LNCAP (cell line): ENCODE results near the gene HOXB7.

Experiments used
- TF ChIP-seq, protein P1 (sequence below): fragments of 450-650 bp; IDR thresholded peaks from 2 replicates; pipeline ENCODE4 v1.5.1; 2017; ENCODE audit warnings: mild to moderate bottlenecking

Gene HOXB7

DNA sequence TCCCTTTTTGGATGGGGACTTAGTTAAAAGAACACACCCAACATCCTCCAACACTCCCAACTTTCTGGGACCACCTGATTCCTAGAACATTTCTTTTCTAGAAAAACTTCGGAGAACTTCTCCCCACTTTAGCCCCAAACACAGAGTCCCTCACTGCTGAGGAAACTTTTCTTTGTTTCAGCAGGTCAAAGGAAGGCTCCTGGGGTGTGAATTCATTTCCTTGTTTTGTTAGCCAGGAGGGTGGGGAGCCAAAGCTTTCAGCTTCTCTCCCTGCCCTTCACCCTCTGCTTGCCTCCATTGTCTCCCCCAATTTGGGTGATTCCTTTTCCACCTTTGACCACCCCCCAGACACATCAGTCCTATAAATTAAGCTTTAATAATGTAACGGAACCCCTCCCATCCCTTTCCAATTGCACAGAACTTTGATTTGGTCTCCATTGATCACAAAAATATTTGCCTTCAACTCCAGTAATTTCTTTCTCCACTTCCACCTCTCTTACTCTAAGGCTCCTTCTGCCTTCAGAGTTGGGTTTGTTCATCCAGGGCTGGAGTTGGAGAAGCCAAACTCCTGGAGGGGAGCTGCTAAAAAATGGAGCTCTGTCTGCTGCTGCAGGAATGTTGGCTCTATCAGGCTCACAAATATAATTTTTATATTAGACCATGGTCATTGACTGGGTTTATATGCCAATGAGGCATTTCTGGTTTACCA, 43.0 kb downstream of the HOXB7 start:
- TF ChIP-seq, protein P1, sequence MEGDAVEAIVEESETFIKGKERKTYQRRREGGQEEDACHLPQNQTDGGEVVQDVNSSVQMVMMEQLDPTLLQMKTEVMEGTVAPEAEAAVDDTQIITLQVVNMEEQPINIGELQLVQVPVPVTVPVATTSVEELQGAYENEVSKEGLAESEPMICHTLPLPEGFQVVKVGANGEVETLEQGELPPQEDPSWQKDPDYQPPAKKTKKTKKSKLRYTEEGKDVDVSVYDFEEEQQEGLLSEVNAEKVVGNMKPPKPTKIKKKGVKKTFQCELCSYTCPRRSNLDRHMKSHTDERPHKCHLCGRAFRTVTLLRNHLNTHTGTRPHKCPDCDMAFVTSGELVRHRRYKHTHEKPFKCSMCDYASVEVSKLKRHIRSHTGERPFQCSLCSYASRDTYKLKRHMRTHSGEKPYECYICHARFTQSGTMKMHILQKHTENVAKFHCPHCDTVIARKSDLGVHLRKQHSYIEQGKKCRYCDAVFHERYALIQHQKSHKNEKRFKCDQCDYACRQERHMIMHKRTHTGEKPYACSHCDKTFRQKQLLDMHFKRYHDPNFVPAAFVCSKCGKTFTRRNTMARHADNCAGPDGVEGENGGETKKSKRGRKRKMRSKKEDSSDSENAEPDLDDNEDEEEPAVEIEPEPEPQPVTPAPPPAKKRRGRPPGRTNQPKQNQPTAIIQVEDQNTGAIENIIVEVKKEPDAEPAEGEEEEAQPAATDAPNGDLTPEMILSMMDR = no peak

DNA sequence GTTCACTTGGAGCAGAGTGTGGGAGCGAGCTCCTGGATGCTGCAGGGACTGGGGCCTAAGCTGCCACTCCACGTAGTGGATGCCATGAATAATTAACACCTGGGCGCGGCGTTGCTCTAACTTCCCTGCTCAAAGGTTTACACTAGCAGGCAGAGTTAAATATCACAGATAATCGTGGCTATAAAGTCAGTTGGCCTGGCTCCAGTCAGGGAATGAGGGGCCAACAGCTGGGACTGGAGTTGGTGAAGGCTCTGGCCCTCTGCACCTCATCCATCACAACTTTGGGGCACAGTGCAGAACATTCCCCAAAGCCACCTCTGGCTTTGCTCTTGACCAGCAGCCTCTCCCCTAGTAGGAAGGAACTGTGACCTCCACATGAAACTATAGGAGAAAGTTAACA, 43.6 kb downstream of the HOXB7 start:
- TF ChIP-seq, protein P1 = no peak

DNA sequence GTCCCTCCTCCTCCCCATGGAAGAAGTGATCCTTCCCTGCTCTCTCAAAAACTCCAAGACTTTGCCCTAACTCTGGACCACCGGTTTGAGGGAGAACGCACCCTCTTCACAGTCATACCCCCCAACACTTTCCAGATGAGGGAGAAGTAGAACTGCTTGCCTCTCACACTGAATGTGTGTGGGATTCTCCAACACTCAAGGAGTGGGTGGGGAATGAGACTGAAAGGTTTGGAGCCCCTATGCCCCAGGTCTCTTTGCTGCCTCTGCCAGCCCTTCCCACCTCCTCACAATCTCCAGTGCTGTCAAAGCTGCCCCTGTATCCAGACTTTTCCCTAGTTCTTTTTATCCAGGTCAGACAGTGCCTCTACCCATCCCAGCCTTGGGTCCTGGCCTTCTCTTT, 44.1 kb downstream of the HOXB7 start:
- TF ChIP-seq, protein P1 = no peak

DNA sequence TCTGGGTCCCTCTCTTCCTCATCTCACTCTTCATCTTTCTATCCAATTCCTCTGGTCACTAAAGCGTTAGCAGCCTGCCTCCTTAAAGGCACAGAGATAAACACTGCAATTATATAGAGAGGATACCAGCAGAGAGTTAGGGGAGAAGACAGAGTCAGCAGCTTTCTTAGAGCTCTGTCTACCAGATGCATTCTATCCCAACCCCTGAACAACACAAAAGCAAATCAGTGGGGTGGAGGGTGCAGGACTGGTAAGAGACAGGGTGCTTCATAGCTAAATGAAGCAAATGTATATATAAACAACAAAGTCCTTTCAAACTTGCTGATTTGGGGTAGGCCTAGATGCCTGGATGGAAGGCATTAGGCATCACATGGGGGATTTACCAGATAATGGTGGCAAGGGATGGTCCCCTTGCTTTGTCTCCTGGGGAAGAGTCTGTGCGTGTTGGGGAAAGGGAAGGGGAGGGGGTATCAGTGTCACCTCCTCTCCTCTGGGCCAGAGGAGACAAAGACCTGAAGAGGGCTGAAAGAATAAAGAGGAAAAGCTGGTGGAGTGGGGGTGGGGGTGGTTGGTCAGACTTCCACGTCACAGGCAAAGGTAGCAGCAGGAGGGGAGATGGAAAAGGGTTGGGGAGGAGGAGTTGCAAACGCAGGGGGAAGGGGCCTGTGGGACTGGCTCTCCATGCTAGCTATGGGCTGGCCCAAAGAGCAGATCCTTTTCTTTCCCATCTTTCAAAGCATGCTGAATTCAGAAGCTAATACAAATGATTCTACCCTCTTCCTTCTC, 44.7 kb downstream of the HOXB7 start:
- TF ChIP-seq, protein P1 = no peak

DNA sequence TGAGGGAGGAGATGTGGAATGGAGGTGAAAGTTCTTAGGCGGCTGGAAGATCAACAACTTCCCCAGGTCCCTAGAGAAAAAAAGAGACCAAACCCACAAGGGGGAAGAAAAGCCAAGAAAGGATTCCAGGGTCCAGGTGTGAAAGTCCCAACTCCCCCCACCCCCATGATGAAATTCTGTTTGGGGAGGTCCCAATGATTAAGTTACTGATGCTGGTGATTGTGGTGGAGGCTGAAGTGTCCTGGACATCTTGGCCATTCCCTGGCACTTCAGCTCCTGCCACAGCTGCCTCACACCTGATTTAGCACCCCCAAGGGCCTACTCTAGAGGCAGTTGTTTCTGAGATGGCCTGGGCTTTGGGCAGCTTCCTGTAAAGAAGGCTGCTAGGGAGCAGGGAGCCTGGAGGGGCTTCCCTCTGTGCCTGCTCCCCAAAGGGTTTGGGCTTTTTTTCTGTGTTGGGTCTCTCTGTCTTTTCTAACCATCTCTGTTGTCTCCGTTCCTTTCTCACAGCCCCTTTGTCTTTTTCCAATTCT, 45.7 kb downstream of the HOXB7 start:
- TF ChIP-seq, protein P1 = no peak

DNA sequence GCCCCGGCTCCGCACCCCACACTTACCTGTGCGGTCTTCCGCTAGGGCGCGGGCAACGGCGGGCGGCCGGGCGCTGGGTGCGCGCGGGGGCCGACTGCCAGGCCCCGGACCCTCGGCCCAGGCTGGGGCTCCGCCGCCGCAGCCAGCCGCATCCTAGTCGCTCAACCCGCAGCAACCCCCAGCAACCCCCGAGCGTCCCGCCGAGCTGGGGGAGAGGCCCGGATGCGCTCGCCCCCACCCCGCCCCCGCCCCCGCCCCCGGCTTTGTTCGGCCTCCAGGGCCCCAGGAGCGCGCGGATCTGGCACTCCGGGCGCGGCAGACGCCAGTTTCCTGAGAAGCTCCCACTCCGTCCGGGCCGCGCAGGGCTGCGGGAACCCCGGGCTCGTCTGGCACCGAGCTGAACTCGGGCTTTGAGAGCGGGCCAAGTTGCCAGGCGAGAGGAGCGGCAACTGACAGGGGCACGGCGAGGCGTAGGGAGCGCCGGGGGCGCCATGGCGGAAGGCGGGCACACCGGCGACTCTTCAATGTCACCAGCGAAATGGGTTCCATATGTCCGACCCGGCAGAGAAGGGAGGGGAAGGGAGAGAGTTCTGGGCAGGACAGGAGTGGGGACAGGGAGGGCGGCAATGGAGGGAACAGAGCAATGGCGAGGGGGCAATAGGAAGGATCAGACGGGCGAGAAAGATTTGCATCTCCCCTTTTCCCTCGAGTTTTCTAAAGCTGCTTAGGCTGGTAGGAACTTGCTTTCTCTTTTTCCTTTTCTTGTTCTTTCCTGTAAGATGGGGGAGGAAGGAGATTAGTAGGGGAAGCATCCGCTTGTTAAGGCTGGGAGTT, 46.4 kb downstream of the HOXB7 start:
- TF ChIP-seq, protein P1 = no peak

DNA sequence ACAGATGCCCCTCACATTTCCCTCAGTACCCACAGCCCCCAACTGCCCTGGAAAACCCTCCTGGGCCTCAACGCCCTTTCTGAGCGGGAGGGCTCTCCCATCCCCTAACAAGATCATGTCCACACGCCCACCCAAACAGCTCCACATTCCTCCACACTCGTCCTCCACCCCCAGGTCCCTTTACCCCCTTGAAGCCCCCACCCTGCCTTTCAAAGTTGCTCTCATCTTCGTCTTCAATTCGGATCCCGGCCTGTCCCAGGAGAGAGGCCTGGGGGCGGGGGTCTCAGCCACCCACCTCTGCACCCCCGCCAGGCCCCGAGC, 47.0 kb downstream of the HOXB7 start:
- TF ChIP-seq, protein P1 = no peak
